ENCODE results near the gene UGT1A6.

UGT1A6 gene

DNA sequence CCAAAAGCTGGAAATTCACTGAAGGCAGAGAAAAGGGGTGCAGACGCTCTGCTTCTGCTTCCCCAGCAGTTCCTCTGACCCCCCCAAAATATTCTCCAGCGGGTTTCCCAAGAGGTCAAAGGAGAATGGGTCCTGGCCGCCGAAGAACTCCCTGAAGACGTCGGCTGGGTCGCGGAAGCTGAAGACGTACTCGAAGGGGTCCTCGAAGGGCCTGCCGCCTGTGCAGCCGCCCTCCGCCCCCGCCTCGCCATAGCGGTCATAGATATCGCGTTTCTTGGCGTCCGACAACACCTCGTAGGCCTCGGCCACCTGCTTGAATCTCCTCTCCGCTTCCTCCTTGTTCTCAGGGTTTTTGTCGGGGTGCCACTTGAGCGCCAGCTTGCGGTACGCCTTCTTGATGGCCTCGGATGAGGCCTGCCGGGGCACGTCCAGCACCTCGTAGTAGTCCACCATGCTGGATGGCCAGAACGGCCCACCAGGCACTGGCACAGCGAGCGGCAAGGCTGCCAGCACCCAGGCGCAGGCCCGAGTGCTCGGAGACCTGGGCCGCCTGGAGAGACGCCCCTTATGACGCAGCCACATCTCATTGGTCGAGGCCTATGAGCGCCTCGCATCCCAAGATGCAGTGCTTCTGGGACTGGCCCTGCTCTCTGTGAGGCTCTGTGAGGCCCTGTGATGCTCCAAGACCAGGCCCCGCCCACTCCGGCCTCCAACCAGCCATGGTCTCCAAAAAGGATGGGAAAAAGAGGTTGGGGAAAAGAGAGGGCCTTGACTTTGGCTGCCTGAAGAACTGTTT, 51.0 kb downstream of the UGT1A6 start:
- TF ChIP-seq GATA2 (IDR thresholded peaks at IDR 0.05; ENCODE audit: low read depth, low read length) (no peak), GATA3 (IDR thresholded peaks at IDR 0.05; ENCODE audit: low read depth, low read length) (no peak)

DNA sequence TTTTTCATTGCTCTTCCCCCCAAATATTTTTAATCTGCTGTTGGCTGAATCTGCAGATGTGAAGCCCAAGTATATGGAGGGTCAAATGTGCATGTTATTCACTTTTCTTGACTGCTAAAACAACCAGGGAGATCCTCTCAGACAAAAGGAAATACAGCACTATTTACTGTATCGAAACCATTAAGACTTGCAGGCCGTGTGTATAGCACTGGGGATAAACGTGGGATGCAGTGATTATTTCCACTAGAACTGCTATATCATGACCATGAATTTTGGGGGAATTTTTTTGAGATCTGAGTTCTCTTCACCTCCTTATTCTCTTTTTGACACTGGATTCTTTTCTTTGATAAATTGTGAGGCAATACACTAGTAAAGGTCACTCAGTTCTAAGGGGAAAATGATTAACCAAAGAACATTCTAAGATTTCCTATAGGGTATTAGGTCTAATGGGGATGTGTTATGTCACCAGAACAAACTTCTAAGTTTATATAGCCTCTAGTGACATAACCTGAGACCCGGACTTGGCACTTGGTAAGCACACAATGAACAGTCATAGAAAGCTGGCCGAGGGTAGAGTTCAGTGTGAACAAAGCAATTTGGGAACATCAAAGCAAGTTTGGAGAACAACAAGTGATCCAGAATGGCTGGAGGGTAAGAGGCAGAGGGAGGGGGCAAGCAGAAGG, 52.5 kb downstream of the UGT1A6 start:
- TF ChIP-seq GATA2 (IDR thresholded peaks at IDR 0.05; ENCODE audit: low read depth, low read length) (no peak), GATA3 (IDR thresholded peaks at IDR 0.05; ENCODE audit: low read depth, low read length) (no peak)

DNA sequence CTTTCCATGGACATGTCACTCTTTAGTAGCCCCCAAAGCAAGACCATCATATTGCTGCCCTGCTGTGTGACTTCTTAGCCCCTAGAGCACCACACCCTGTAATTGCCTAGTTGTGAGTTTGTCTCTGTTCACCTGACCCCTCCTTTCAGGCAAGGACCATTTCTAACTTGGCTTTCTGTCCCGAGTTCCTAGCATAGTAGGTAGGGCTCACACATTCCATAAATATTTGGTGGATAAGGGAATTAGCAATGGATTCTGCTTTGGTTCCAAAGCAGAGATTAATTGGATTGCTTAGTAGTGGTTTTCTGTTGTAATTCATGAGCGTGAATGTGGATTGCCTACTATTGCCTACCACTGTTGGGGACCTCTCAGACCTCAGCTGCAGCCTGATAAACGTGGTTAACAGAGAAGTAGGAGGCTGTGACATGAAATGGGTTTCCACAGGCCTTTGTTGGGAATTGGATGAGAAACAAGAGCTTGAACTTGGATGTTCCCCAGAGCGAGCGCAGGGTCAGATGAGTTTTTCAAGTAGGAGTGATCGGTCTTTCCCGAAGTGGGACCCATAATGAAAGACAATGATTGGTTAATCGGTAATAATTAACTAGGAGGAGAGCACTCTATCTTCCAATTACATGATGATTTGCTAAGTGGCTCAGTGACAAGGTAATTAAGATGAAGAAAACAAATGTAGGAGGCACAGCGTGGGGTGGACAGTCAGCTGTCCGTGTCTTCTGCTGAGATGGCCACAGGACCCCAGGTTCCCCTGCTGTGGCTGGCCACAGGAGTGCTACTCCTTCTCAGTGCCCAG, 54.0 kb downstream of the UGT1A6 start:
- TF ChIP-seq GATA3 (IDR thresholded peaks at IDR 0.05; ENCODE audit: low read depth, low read length) (no peak), GATA2 (IDR thresholded peaks at IDR 0.05; ENCODE audit: low read depth, low read length) (no peak)

DNA sequence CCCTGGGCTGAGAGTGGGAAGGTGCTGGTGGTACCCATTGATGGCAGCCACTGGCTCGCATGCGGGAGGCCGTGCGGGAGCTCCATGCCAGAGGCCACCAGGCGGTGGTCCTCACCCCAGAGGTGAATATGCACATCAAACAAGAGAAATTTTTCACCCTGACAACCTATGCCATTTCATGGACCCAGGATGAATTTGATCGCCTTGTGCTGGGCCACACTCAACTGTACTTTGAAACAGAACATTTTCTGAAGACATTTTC, 54.5 kb downstream of the UGT1A6 start:
- TF ChIP-seq GATA3 (IDR thresholded peaks at IDR 0.05; ENCODE audit: low read depth, low read length) = no peak
- TF ChIP-seq GATA2 (IDR thresholded peaks at IDR 0.05; ENCODE audit: low read depth, low read length) = no peak

DNA sequence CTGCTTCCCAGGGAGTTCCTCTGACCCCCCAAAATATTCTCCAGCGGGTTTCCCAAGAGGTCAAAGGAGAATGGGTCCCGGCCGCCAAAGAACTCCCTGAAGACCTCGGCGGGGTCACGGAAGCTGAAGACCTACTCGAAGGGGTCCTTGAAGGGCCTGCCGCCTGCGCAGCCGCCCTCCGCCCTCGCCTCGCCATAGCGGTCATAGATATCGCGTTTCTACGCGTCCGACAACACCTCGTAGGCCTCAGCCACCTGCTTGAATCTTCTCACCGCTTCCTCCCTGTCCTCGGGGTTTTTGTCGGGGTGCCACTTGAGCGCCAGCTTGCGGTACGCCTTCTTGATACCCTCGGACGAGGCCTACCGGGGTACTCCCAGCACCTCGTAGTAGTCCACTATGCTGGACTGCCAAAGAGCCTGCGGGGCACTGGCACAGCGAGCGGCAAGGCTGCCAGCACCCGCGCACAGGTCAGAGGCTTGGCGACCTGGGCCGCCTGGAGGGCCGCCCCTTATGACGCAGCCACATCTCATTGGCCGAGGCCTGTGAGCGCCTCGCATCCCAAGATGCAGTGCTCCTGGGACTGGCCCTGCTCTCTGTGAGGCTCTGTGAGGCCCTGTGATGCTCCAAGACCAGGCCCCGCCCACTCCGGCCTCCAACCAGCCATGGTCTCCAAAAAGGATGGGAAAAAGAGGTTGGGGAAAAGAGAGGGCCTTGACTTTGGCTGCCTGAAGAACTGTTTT, 62.4 kb downstream of the UGT1A6 start:
- TF ChIP-seq GATA3 (IDR thresholded peaks at IDR 0.05; ENCODE audit: low read depth, low read length) = no peak
- TF ChIP-seq GATA2 (IDR thresholded peaks at IDR 0.05; ENCODE audit: low read depth, low read length) = no peak

DNA sequence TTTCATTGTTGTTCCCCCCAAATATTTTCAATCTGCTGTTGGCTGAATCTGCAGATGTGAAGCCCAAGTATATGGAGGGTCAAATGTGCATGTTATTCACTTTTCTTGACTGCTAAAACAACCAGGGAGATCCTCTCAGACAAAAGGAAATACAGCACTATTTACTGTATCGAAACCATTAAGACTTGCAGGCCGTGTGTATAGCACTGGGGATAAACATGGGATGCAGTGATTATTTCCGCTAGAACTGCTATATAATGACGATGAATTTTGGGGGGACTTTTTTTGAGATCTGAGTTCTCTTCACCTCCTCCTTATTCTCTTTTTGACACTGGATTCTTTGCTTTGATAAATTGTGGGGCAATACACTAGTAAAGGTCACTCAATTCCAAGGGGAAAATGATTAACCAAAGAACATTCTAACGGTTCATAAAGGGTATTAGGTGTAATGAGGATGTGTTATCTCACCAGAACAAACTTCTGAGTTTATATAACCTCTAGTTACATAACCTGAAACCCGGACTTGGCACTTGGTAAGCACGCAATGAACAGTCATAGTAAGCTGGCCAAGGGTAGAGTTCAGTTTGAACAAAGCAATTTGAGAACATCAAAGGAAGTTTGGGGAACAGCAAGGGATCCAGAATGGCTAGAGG, 63.9 kb downstream of the UGT1A6 start:
- TF ChIP-seq GATA2 (IDR thresholded peaks at IDR 0.05; ENCODE audit: low read depth, low read length) (no peak), GATA3 (IDR thresholded peaks at IDR 0.05; ENCODE audit: low read depth, low read length) (no peak)

DNA sequence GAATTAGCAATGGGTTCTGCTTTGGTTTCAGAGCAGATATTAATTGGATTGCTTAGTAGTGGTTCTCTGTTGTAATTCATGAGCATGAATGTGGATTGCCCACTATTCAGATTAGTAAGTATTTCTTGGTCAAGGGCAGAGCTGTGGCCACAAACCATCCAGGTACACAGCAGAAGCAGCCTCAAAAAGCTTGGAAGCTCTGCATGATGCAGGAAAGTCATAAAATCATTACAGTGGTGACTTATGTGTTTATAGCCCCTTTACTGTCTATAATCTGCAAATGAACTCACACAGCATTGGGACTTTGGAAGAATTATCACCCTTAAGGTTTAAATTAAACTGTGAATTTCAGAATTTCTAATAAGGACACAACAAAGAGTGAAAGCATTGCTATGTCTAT, 65.5 kb downstream of the UGT1A6 start:
- TF ChIP-seq GATA3 (IDR thresholded peaks at IDR 0.05; ENCODE audit: low read depth, low read length) (no peak), GATA2 (IDR thresholded peaks at IDR 0.05; ENCODE audit: low read depth, low read length) (no peak)

DNA sequence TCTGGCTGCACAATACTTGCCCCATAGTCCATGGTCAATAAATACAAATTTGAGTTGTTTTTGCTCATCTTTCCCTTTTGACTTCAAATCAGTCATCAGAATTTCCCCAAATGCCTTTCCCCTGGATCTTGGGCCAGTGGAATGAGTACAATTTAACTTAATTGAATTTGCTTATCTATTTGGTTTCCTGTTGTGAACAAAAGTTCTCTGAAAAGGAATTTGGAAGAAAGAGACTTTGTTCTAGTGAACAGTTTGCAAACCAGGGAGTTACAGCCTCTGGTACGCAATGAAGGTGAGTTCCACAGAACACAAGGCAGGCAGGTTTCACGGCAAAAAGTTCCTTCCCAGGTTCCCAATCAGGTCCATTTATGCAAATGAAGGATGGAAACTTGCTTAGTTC, 66.2 kb downstream of the UGT1A6 start:
- no peak for TF ChIP-seq GATA3 (IDR thresholded peaks at IDR 0.05; ENCODE audit: low read depth, low read length)
- no peak for TF ChIP-seq GATA2 (IDR thresholded peaks at IDR 0.05; ENCODE audit: low read depth, low read length)

DNA sequence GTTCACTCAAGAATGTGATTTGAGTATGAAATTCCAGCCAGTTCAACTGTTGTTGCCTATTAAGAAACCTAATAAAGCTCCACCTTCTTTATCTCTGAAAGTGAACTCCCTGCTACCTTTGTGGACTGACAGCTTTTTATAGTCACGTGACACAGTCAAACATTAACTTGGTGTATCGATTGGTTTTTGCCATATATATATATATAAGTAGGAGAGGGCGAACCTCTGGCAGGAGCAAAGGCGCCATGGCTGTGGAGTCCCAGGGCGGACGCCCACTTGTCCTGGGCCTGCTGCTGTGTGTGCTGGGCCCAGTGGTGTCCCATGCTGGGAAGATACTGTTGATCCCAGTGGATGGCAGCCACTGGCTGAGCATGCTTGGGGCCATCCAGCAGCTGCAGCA, 67.4 kb downstream of the UGT1A6 start, which contains the start of gene UGT1A1:
TSS of gene UGT1A1 (plus strand) at position 228 of the 400 bp plus-strand sequence. CDS start at position 246, 18 bp downstream.
- TF ChIP-seq GATA2 (IDR thresholded peaks at IDR 0.05; ENCODE audit: low read depth, low read length) = no peak
- no peak for TF ChIP-seq GATA3 (IDR thresholded peaks at IDR 0.05; ENCODE audit: low read depth, low read length)

DNA sequence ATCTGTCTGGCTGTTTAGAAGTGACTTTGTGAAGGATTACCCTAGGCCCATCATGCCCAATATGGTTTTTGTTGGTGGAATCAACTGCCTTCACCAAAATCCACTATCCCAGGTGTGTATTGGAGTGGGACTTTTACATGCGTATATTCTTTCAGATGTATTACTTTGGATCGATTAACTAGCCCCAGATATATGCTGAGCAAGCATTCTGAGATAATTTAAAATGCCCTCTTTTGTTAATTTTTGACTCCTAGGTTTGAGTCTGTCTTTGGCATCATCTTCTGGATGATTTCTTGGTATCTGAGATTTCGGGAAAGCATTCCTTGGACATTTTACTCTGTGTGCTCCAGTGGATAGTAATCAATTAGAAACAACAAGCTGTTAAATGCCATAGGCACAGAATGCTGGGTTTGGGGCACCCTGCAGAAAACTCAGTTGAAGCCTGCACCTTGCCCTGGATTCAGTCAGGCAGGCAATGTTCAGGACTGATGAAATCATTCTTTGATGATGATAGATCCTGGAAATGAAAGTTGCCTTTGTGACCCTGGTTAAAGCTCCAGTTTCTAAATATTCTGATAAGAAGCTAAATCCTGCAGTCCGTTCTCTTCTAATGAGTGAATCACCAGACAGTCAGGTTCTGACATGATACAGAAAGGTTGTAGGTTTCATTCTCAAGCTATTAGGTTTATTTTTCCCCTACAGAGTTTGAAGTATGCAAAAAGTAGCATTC, 68.5 kb downstream of the UGT1A6 start:
- no peak for TF ChIP-seq GATA3 (IDR thresholded peaks at IDR 0.05; ENCODE audit: low read depth, low read length)
- no peak for TF ChIP-seq GATA2 (IDR thresholded peaks at IDR 0.05; ENCODE audit: low read depth, low read length)

DNA sequence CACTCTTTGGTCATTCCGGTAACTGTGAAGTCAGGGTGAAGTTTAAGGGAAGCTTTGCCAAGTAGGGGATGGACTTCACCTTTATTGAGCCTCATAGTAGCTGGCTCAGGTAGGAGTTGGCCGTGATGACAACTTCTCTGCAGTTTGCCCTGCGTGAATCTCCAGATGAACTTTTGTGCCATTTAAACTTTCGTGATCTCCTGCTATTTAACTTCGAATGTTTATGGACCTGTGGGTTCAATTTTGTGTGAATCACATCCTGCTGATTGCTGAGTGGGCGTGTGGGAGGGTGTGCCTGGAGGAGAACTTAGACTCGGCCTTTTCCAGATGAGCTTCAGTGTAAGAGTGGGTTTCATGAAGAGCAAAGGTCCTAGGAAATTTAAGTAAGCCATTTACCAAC, 71.6 kb downstream of the UGT1A6 start:
- TF ChIP-seq GATA2 (IDR thresholded peaks at IDR 0.05; ENCODE audit: low read depth, low read length) = no peak
- TF ChIP-seq GATA3 (IDR thresholded peaks at IDR 0.05; ENCODE audit: low read depth, low read length) = no peak

DNA sequence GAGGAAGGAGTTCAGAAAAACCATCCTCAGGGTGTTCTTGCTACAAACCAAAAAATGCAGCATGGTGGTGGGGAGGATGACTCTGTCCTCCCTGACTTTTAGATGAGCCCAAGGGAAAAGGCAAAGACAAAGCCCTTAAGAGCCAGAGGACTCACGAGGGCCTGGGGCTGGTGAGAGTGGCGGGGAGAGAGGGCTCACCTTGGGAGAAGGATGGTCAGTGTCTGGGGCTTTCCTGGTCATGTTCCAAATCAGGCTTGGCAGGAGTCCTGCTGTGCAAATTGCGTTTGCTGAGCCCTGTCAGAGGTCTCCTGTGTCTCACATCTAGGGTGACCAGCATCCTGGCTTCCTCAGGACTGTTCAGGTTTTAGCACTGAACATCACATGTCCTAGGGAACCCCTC, 72.1 kb downstream of the UGT1A6 start:
- no peak for TF ChIP-seq GATA3 (IDR thresholded peaks at IDR 0.05; ENCODE audit: low read depth, low read length)
- no peak for TF ChIP-seq GATA2 (IDR thresholded peaks at IDR 0.05; ENCODE audit: low read depth, low read length)

DNA sequence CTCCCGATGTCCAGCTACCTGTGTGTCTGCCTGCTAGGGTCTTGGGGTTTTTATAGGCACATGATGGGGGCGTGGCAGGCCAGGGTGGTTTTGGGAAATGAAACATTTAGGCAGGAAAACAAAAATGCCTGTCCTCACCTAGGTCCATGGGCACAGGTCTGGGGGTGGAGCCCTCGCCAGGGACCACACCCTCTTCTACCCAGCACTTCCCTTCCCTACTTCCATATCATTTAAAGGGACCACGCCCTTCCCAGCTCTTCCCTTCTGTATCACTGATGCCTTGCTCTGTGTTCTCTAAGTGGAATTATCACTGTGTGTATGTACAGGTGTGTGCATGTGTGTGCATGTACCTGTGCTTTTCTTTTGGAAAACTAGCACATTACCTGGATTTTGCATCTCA, 73.7 kb downstream of the UGT1A6 start:
- TF ChIP-seq GATA2 (IDR thresholded peaks at IDR 0.05; ENCODE audit: low read depth, low read length) (no peak), GATA3 (IDR thresholded peaks at IDR 0.05; ENCODE audit: low read depth, low read length) (no peak)

Data from SH-SY5Y (cell line).